ENCODE results near the gene MXRA8.

GRCh38 chr1:1385931-1386330 lies 27.6 kb upstream of the MXRA8 start:
- TF ChIP-seq EZH2 (optimal IDR thresholded peaks at IDR 0.05; ENCODE audit: low read depth, low read length), result no peak
- no peak for TF ChIP-seq CTCF (IDR thresholded peaks at IDR 0.05; ENCODE audit: low read length)
- no peak for TF ChIP-seq EZH2phosphoT487 (IDR thresholded peaks at IDR 0.05; ENCODE audit: low read length)
